Mesendoderm (in vitro differentiated cells): ENCODE measurements around the gene RPL4.

Source experiments
- DNase-seq: peaks from one replicate; pipeline ENCODE4 v3.0.0; 2013
- H2AK5ac ChIP-seq: 2 replicates; pipeline ENCODE4 v1.6.1; 2013; ENCODE audit warnings: low read length, inconsistent platforms
- H2BK120ac ChIP-seq: 2 replicates; pipeline ENCODE4 v1.6.1; 2013; ENCODE audit warnings: low read depth, mild to moderate bottlenecking, low read length, moderate library complexity, mixed read lengths
- H2BK15ac ChIP-seq: replicated peaks from 2 replicates; pipeline ENCODE4 v1.6.1; 2013; ENCODE audit warnings: low read depth, mild to moderate bottlenecking, moderate library complexity
- H2BK5ac ChIP-seq: 2 replicates; pipeline ENCODE4 v1.6.1; 2013; ENCODE audit warnings: low read length, inconsistent platforms
- H3K18ac ChIP-seq: 2 replicates; pipeline ENCODE4 v1.6.1; 2013; ENCODE audit warnings: mild to moderate bottlenecking, low read length, mixed read lengths
- H3K23ac ChIP-seq: one replicate; pipeline ENCODE4 v1.6.1; 2013; ENCODE audit warnings: low read length
- H3K27ac ChIP-seq: 2 replicates; pipeline ENCODE4 v1.5.1; 2013; ENCODE audit warnings: low read depth, mild to moderate bottlenecking, inconsistent platforms, low read length, moderate library complexity
- H3K27me3 ChIP-seq: 2 replicates; pipeline ENCODE4 v1.6.1; 2013; ENCODE audit warnings: low read length, control low read depth, mild to moderate bottlenecking, inconsistent platforms; ENCODE audit not compliant: insufficient read depth, poor library complexity
- H3K36me3 ChIP-seq: 2 replicates; pipeline ENCODE4 v1.6.1; 2013; ENCODE audit warnings: low read length, inconsistent platforms; ENCODE audit not compliant: control insufficient read depth, insufficient read depth
- H3K4ac ChIP-seq: one replicate; pipeline ENCODE4 v1.6.1; 2013; ENCODE audit warnings: low read depth, mild to moderate bottlenecking, low read length, moderate library complexity
- H3K4me1 ChIP-seq: 2 replicates; pipeline ENCODE4 v1.6.1; 2013; ENCODE audit warnings: low read depth, low read length, inconsistent platforms; ENCODE audit not compliant: control insufficient read depth
- H3K4me2 ChIP-seq: 2 replicates; pipeline ENCODE4 v1.6.1; 2013; ENCODE audit warnings: low read length
- H3K4me3 ChIP-seq: 2 replicates; pipeline ENCODE4 v1.5.1; 2013; ENCODE audit warnings: mild to moderate bottlenecking, low read length
- H3K56ac ChIP-seq: one replicate; pipeline ENCODE4 v1.6.1; 2013; ENCODE audit warnings: low read length
- H3K79me1 ChIP-seq: 2 replicates; pipeline ENCODE4 v1.6.1; 2013; ENCODE audit warnings: low read length, inconsistent platforms
- H3K79me2 ChIP-seq: 2 replicates; pipeline ENCODE4 v1.6.1; 2013; ENCODE audit warnings: mild to moderate bottlenecking, low read length; ENCODE audit not compliant: control insufficient read depth, insufficient read depth
- H3K9ac ChIP-seq: 2 replicates; pipeline ENCODE4 v1.6.1; 2013; ENCODE audit warnings: low read length, inconsistent platforms
- H4K5ac ChIP-seq: one replicate; pipeline ENCODE4 v1.6.1; 2013; ENCODE audit warnings: low read length
- H4K8ac ChIP-seq: one replicate; pipeline ENCODE4 v1.6.1; 2013; ENCODE audit warnings: low read depth, mild to moderate bottlenecking, control low read depth, low read length, moderate library complexity
- WGBS: extraction: QIAGEN DNeasy Blood & Tissue Kit; methylation state at CpG from one replicate; pipeline ENCODE4 v1.1.7; 2013; ENCODE audit warnings: low lambda C conversion rate, missing lambda C conversion rate; ENCODE audit not compliant: insufficient coverage; ENCODE audit errors: extremely low coverage; 5-methylcytosine and 5-hydroxymethylcytosine counted together

RPL4 gene

GRCh38 chr15:66488525-66488924, 16.1 kb downstream of the RPL4 start:
- DNase-seq, result no peak
- Histone ChIP-seq H2AK5ac (no peak overlapping the region), H3K36me3 (peaks cover 7% of the 10 kb centered on the region), H3K27ac (no peak overlapping the region), H3K18ac (no peak overlapping the region), H3K4me1 (no peaks in the 10 kb centered on the region), H3K23ac (no peak overlapping the region), H2BK120ac (no peak overlapping the region), H3K27me3 (no peaks in the 10 kb centered on the region), H3K4me2 (no peak overlapping the region), H2BK15ac (no peak overlapping the region), H2BK5ac (no peak overlapping the region), H3K9ac (no peak overlapping the region), H3K56ac (no peak overlapping the region), H3K4ac (no peak overlapping the region), H4K8ac (no peak overlapping the region), H4K5ac (no peak overlapping the region), H3K79me1 (peaks cover 2% of the 10 kb centered on the region), H3K79me2 (no peaks in the 10 kb centered on the region), H3K4me3 (no peak overlapping the region)
- no CpG with 5 or more reads among the region's 5 CpGs for WGBS

- Histone ChIP-seq H3K9ac (no peak overlapping the region), H3K79me2 (no peaks in the 10 kb centered on the region), H3K4me3 (no peak overlapping the region), H4K8ac (no peak overlapping the region), H2BK120ac (no peak overlapping the region), H3K4me2 (no peak overlapping the region), H3K56ac (no peak overlapping the region), H3K27me3 (no peaks in the 10 kb centered on the region), H4K5ac (no peak overlapping the region), H2AK5ac (no peak overlapping the region), H3K18ac (no peak overlapping the region), H2BK5ac (no peak overlapping the region), H3K23ac (no peak overlapping the region), H3K36me3 (peaks cover 9% of the 10 kb centered on the region), H3K79me1 (peaks cover 7% of the 10 kb centered on the region), H2BK15ac (no peak overlapping the region), H3K4ac (no peak overlapping the region), H3K4me1 (no peaks in the 10 kb centered on the region), H3K27ac (no peak overlapping the region)
- DNase-seq, result no peak
- WGBS, result no CpG with 5 or more reads among the region's 3 CpGs
These were observed 17.8 kb downstream of the RPL4 start for GRCh38 chr15:66486887-66487286.

- no peak for DNase-seq
- H3K4me1 ChIP-seq, result peaks cover 3% of the 10 kb centered on the region
- H3K27ac ChIP-seq, result no peak overlapping the region
- no peak overlapping the region for H4K5ac ChIP-seq
- H2BK120ac ChIP-seq, result no peak overlapping the region
- no peak overlapping the region for H3K4me2 ChIP-seq
- H3K23ac ChIP-seq, result peak overlapping the region; percentile 45
- H3K27me3 ChIP-seq, result no peaks in the 10 kb centered on the region
- no peaks in the 10 kb centered on the region for H3K79me2 ChIP-seq
- no peak overlapping the region for H3K4me3 ChIP-seq
- no peak overlapping the region for H4K8ac ChIP-seq
- H3K79me1 ChIP-seq, result peaks cover 7% of the 10 kb centered on the region
- no peak overlapping the region for H3K18ac ChIP-seq
- H3K4ac ChIP-seq, result no peak overlapping the region
- H2BK15ac ChIP-seq, result no peak overlapping the region
- no peak overlapping the region for H2BK5ac ChIP-seq
- peak overlapping the region; percentile 0 for H3K56ac ChIP-seq
- H3K9ac ChIP-seq, result no peak overlapping the region
- WGBS, result no CpG with 5 or more reads among the region's 5 CpGs
- no peak overlapping the region for H2AK5ac ChIP-seq
- H3K36me3 ChIP-seq, result peaks cover 10% of the 10 kb centered on the region
These were observed 20.0 kb downstream of the RPL4 start for GRCh38 chr15:66484539-66485112.

DNA sequence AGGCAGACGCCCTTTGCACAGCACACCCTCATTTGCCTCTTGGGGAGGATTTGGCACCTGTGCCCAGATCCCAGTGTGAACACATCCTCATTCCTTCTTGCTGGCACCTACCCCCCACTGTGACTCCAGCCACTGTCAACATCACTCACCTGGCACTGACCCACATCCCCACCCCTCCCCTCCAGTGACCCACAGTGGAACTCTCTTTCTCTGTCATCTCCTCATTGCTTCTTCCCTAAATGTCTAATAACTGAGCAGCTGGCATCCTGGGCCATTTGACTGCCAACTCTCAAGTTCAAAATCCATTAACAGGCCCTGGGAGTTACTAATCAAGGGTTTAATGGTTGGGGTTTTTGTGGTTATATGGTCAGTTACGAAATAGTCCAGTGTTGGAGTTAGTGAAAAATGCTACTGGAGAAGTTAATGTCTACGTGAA, 21.5 kb downstream of the RPL4 start:
- H3K27me3 ChIP-seq, result no peaks in the 10 kb centered on the region
- no peak overlapping the region for H3K56ac ChIP-seq
- H3K4ac ChIP-seq, result no peak overlapping the region
- no peak overlapping the region for H3K18ac ChIP-seq
- no peak overlapping the region for H3K4me2 ChIP-seq
- H2BK120ac ChIP-seq, result no peak overlapping the region
- no peak overlapping the region for H3K23ac ChIP-seq
- H3K27ac ChIP-seq, result no peak overlapping the region
- no peak overlapping the region for H3K9ac ChIP-seq
- H4K5ac ChIP-seq, result no peak overlapping the region
- no peak overlapping the region for H2BK5ac ChIP-seq
- no peaks in the 10 kb centered on the region for H3K79me2 ChIP-seq
- H3K79me1 ChIP-seq, result peaks cover 13% of the 10 kb centered on the region
- H2AK5ac ChIP-seq, result no peak overlapping the region
- DNase-seq, result no peak
- H3K4me3 ChIP-seq, result no peak overlapping the region
- H2BK15ac ChIP-seq, result no peak overlapping the region
- no peak overlapping the region for H4K8ac ChIP-seq
- H3K36me3 ChIP-seq, result peaks cover 7% of the 10 kb centered on the region
- H3K4me1 ChIP-seq, result peaks cover 3% of the 10 kb centered on the region
- WGBS, result no CpG with 5 or more reads among the region's 3 CpGs

DNA sequence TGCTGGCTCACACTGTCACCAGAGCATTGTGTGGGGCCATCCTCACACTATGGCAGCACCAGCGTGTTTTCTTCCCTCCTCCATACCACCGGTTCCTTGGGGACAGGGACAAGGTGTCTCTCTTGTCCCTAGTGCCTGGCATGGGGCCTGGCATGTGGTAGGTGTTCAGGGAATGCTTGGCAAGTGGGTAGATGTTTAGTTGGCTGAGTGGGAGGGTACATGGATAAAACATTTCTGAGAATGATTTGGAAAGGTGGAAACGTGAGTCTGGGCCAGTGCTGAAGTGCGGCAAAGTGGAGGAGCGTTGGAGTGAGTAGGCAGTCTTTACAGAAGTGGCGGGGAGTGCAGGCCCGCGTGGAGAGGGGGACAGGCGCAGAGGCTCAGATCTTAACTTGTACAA, 22.1 kb downstream of the RPL4 start:
- Histone ChIP-seq H2BK5ac (no peak overlapping the region), H4K5ac (no peak overlapping the region), H2BK15ac (no peak overlapping the region), H4K8ac (no peak overlapping the region), H2AK5ac (no peak overlapping the region), H3K56ac (no peak overlapping the region), H3K27me3 (no peaks in the 10 kb centered on the region), H3K23ac (no peak overlapping the region), H3K79me2 (peaks cover 3% of the 10 kb centered on the region), H3K9ac (no peak overlapping the region), H3K4me3 (no peak overlapping the region), H3K27ac (no peak overlapping the region), H3K36me3 (peaks cover 5% of the 10 kb centered on the region), H2BK120ac (no peak overlapping the region), H3K4me1 (peaks cover 3% of the 10 kb centered on the region), H3K4me2 (no peak overlapping the region), H3K18ac (no peak overlapping the region), H3K79me1 (peaks cover 17% of the 10 kb centered on the region), H3K4ac (no peak overlapping the region)
- WGBS, result no CpG with 5 or more reads among the region's 9 CpGs
- DNase-seq, result no peak
